GM19324 (cell line): ENCODE data around the gene INSR.
"Not testable (repeated sequence)": the region's sequence is repeated elsewhere in the genome, so short reads cannot be mapped to it uniquely, and the experiment has no call there.

Experiments
- ATAC-seq: cut with Tn5 transposase; IDR thresholded peaks from one replicate; pipeline ENCODE4 v1.9.1; 2021; ENCODE audit warnings: mild to moderate bottlenecking, moderate library complexity; ENCODE audit not compliant: unreplicated experiment, low FRiP score

Gene INSR

DNA sequence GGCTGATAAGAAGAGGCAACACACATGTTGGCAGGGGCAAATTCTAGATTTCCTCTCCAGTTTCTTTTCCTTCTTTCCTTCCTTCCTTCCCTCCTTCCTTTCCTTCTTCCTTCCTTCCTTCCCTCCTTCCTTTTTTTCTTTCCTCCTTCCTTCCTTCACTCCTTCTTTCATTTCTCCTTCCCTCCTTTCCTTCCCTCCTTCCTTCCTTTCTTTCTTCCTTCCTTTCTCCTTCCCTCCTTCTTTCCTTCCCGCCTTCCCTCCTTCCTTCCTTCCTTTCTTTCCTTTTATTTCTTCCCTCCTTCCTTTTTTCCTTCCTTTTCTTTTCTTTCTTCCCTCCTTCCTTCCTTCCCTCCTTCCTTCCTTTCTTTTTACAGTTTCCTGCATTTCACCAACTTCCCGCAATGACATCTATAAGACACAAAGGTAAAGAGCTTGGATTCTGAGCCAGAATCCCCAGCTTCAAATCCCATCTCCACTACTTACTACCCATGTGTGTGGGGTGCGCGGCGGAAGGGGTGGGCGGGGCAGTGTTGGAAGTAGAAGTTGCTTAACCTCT, 35.3 kb downstream of the INSR start:
- ATAC-seq: no peak

DNA sequence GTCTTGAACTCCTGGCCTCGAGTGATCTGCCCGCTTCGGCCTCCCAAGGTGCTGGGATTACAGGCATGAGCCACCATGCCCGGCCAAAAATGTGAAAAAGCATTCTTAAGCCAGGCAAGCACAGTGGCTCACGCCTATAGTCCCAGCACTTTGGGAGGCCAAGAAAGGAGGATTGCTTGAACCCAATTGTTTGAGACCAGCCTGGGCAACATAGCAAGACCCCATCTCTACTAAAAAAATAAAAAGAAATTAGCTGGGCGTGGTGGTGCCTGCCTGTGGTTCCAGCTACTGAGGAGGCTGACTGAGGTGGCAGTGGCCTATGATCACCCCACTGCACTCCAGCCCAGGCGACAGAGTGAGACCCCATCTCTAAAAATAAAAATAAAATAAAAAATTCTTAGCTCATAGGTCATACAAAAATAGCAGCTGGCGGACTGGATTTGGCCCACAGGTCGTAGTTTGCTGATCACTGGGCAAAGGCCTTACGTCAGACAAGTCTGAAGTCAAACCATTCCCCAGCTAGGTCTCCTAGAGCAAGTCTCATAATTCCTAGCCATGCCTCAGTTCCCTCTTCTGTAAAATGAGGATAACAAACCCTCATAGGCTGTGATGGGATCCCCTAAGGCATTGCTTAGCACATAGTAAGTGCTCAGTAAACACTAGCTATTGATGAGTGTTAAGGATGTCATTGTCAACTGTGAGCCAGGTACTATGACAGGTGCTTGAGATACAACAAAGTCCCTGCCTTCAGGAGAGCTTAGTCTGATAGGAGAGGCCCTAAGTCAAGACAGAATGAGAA, 36.0 kb downstream of the INSR start:
- no peak for ATAC-seq

DNA sequence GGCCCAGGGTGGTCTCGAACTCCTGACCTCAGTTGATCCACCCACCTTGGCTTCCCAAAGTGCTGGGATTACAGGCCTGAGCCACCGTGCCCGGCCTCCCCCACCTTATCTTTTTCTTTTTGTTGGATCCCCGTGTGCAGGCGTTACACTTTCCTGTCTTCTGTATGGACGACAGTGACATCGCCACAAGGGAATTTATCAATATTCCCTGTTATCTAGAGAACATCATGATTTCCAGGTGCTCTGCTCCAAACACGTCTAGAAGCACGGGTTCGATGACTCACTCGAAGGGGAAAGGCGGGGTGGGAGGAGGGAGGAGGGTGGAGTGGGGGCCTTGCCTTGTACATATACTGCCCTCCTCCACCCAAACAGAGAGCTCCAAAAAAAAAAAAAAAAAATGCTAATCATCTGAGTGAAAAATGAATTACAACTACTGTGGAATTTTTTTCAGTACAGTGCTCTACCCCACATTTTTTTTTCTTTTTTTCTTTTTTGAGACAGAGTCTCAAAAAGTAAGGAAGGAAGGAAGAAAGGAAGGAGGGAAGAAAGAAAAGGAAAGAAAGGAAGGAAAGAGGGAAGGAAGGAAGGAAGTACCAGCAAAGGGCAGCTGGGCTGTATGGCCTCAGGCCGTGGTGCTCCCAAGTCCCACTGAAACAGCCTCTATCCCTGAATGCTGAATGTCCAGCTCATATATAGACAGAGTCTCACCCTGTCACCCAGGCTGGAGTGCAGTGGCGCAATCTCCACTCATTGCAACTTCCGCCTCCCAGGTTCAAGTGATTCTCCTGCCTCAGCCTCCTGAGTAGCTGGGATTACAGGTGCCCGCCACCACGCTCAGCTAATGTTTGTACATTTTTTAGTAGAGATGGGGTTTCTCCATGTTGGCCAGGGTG, 36.8 kb downstream of the INSR start:
- no peak for ATAC-seq

DNA sequence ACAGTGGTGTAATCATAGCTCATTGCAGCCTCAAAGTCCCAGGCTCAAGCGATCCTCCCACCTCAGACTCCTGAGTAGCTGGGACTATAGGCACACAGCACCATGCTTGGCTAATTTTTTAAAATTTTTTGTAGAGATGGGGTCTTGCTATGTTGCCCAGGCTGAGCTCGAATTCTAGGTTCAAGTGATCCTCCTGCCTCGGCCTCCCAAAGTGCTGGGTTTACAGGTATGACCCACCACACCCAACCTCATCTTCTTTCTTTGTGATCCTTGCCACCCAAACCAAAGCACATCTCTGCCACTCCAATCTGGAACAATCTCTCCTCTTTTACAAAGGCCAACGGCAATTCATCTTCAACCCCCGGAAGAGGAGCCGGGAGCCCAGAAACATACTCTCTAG, 38.6 kb downstream of the INSR start:
- ATAC-seq: no peak

DNA sequence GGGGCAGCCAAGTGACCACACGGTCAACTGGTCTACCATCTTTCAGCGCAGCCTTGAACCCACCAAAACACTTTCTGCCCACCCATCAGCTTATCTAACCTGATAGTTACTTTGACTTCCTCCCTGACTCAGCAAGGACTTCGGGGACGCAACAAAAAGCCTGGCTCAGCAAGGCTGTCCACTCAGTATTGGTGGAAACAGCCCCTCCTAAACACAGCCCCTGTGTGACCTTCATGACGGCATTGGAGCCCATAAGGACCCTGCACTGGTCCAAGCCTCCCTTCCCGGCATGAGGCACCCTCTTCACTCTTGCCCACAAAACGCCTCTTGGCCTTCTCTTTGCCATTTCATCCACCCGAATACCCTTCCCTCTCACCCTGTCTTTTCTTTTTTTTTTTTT, 39.1 kb downstream of the INSR start:
- ATAC-seq: no peak

DNA sequence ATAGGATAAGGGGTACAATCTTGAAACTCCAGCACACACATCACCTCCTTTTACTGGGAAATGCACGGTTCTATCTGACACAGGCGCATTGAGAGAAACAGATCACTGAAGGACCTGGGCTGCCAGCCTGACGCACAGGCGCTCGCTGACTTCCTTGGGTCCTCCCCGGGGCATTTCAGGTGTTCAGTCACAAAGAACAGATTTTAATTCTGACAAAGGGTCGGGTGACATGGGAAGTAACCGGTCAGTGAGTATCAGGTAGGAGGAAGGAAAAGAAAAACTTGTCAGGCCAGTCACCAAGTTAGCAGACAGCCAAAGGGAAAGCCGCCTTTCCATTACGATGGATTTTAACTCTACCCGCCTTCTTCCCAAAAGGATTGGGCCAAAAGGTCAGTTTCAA, 39.6 kb downstream of the INSR start:
- no peak for ATAC-seq

DNA sequence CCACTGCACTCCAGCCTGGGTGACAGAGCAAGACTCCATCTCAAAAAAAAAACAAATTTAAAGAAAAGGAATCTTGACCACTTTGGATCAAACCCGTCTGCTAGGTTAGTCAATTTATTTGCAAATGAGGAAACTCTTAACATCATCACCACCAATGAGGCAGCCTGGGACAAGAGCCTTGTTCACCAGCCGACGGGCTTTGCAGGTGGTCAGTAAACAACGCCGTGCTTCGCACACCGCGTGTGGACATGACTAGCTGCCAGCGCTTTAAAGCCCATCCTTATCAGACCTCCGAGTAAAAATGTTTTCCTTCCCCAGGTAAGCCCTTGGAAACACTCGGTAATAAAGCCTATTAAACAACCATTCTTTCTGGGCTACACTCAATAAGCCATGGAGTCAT, 41.9 kb downstream of the INSR start:
- no peak for ATAC-seq

DNA sequence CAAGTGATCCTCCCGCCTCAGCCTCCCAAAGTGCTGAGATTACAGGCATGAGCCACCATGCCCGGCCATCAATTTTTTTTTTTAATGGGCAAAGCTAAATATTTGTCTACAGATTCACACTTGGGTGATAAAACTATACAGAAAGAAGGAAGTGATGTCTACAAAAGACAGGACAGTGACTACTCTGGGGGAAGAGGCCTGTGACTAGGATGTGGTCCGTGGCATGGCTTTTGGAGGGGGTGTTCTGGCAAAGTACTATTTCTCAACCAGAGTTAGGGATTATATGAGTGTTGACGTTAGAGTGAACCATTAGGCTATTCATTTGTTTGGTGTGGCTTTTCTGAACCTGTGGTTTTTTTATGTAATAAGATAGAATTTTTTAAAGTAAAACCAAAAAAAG, 42.7 kb downstream of the INSR start:
- ATAC-seq: no peak

DNA sequence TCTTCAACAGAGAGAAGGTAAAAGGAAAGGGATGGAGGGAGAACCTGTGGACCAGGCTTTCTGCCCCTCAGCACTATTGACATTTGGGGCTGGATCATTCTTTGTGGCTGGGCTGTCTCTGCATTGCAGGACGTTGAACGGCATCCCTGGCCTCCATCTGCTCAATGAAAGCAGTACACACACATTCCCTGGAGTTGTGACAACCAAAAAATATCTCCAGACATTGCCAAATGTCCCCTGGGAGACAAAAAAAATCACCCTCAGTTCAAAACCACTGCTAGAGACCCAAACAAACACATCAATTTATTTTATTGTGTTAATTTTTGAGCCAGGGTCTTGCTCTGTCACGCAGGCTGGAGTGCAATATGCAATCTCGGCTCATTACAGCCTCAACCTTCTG, 43.3 kb downstream of the INSR start:
- no peak for ATAC-seq

DNA sequence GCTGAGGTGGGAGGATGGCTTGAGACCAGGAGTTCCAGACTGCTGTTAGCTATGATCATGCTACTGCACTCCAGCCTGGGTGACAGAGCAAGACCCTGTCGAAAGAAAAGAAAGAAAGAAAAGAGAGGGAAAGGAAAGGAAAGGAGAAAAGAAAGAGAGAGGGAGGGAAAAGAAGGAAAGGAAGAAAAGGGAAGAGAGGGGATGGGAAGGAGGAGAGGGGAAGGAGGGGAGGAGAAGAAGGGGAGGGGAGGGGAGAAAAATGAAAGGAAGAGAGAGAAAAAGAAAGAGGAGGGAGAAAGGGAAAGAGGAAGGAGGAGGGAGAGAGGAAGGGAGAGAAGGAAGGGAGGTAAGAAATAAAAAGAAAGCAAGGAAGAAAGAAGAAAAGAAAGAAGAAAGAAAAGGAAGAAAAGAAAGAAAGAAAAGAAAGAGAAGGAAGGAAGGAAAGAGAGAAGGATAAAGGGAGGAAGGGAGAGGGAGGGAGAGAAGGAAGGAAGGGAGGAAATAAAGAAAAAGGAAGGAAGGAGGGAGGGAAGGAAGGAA, 44.1 kb downstream of the INSR start:
- no peak for ATAC-seq

DNA sequence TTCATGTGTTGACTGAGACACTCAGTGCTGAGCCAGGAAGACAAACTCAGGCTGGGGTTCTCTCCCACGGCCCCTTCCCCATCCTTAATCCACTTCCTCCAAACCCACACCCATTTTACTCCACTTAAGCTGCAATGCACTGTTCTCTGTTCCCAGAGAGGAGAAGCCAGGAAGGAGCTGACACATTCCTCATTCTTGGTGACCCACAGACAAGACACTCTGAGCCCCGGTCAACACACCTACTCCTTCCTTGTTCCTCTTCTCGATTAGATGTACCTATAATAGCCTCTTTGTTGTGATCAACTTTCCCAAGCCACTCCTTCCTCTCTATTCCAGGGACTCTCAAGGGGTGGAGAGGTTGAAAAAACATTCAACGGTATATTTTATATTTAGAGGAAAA, 47.1 kb downstream of the INSR start:
- no peak for ATAC-seq

DNA sequence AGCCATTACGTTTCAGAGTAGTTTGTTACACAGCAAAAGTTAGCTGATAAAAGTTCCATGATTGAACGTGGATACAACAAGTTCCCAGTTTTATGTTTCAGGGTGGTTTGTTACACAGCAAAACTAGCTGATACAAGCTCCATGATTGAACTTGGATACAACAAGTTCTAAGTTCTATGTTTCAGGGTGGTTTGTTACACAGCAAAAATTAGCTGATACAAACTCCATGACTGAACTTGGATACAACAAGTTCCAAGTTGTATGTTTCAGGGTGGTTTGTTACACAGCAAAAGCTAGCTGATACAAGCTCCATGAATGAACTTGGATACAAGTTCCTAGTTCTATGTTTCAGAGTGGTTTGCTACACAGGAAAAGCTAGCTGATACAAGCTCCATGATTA, 47.6 kb downstream of the INSR start:
- no peak for ATAC-seq

DNA sequence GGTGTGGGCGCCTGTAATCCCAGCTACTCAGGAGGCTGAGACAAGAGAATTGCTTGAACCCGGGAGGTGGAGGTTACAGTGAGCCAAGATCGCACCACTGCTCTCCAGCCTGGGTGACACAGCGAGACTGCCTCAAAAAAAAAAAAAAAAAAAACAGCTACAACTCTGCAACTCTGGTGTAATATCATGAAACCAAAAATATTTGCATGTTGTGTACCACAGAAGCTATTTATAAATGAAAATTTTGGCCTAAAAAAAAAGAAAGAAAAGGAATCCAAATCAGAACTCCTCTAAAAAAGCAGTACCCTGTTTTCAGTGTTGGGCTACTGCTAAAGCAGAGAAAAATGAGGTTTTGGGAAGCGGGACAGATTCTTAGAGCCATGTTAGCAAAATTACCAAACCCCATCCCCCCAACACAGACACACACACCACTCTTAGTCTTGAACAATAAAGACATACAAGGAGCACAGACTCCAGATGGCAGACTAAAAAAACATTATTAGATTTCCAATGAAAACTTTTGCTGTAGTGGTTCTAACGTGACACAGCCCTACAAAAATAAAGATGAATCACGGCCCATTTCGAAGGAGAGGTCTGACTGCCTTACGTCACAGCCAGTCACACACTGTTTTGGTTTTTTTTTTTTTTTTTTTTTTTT, 51.5 kb downstream of the INSR start:
- ATAC-seq: no peak

DNA sequence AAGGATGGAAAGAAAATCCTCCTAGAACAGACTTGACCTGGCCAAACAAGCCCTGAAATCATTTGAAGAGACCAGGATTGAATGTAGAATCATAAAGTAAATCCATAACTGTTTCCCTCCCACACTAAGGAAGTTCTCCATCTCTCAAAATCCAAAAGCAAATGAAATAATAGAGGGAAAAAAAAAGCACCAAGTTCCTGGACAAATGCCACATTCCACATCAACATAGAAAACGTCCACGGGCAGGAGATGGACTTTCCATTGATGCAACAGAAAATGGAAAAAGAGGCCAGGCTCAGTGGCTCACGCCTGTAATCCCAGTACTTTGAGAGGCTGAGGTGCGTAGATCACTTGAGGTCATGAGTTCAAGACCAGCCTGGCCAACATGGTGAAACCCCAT, 56.2 kb downstream of the INSR start:
- no peak for ATAC-seq

DNA sequence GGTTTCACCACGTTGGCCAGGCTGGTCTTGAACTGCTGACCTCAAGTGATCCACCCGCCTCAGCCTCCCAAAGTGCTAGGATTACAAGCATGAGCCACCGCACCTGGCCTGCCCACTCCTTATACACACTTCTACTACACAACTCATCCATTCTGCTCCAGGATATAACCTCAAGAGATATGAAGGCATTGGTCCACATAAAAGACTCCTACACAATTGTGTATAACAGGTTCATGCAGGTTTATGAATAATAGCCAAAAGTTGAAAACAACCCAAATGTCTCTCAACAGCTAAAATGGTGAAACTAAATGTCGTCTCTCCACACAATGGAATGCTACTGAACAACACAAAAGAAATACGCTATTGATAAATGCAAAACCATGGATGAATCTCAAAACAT, 58.1 kb downstream of the INSR start:
- ATAC-seq: no peak

DNA sequence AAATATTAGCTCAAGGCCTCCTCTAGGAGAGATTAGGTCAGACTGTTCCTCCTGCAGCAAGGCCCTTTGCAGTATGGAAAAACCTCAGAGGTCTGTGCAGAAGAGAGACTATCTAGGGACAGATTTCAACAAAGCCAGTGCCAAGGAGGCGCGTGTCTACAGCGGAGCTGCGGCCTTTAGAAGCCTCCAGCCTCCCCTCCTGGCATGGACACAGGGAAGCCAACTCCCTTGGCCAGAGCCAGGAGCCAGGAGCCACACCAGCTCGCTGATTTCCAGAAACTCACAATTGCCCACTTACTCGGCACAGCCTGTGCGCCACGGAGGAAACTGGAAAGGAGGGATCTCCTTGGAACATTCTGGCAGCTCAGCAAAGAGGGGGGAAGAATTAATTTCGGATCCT, 63.4 kb downstream of the INSR start:
- ATAC-seq: no peak

DNA sequence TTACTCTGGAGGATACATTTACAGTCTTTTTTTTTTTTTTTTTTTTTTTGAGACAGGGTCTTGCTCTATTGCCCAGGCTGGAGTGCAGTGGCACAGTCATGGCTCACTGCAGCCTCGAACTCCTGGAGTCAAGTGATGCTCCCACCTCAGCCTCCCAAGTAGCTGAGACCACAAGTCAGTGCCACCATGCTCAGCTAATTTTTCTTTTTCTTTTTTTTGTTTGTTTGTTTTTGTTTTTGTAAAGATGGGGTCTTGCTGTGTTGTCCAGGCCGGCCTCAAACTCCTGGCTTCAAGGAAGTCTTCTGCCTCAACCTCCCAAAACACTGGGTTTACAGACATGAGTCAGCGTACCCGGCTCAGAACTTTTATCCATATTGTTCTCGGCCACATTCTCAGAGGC, 64.5 kb downstream of the INSR start:
- no peak for ATAC-seq

DNA sequence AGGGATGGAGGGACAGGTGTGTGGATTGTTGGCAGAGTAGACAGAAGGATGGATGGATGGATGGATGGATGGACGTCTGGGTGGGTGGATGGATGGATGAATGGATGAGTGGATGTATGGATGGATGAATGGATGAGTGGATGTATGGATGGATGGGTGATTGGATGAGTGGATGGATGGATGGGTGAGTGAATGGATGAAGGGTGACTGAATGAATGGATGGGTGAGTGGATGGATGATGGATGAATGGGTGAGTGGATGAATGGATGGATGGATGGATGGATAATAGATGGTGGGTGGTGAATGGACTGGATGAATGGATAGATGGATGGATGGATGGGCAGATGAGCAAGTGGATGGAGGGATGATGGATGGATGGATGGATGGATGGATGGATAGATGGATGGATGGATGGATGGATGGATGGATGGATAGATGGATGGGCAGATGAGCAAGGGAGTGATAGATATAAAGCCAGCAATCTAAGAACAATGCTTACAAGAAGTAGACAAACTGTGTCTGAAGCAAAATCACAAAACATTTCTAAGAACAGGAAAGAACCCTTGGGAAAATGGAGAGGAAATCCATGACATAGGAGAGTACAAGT, 65.2 kb downstream of the INSR start:
- ATAC-seq: no peak

DNA sequence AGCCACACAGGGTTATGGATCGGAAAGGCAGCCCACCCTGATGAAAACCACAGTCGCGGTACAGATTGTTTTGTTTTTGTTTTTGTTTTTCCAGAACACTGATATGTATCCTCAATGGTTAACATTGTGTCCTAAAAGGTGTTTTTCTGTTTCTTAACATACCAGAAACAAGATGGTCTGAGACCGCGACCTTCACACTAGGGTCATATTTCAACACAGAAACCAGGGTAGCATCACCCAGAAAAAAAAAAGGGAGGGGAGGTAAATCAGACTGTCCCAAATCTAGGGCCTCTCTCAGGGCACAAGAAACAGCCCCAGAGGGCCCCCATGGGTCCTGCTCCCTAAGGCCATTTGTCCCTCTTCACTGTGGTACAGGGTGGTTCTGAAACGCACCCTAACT, 66.5 kb downstream of the INSR start:
- ATAC-seq: no peak

DNA sequence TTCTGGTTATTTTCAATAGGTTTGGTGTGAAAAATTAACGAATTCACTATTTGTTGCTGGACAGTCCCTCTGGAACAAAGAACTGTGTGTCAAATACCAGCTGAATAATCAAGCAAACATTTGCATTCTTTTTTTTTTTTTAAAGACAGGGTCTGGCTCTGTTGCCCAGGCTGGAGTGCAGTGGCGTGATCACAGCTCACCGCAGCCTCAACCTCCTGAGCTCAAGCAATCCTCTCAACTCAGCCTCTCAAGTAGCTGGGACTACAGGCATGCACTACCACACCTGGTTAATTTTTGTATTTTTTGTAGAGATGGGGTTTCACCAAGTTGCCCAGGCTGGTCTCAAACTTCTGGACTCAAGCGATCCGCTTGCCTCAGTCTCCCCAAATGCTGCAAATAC, 67.1 kb downstream of the INSR start:
- ATAC-seq: not testable (repeated sequence)
